H9 (cell line): ENCODE results near the gene ARRB1. TPM values are rescaled to one million over a fixed set of nuclear protein-coding genes. Genes with fewer than 3 reads are reported as not detected.

Experiments
- DNase-seq: peaks from one replicate; pipeline ENCODE4 v3.0.0-alpha.2; 2017
- H2AFZ ChIP-seq: one replicate; pipeline ENCODE4 v1.6.1; 2013; ENCODE audit warnings: mild to moderate bottlenecking, low read length, control low read depth, moderate library complexity
- H2AK5ac ChIP-seq: 2 replicates; pipeline ENCODE4 v1.6.1; 2013; ENCODE audit warnings: low read length, control low read depth, mixed read lengths; ENCODE audit not compliant: insufficient read length
- H2BK120ac ChIP-seq: one replicate; pipeline ENCODE4 v1.6.1; 2013; ENCODE audit warnings: low read depth, mild to moderate bottlenecking, low read length, control low read depth, inconsistent platforms; ENCODE audit not compliant: poor library complexity, severe bottlenecking
- H2BK12ac ChIP-seq: 2 replicates; pipeline ENCODE4 v1.6.1; 2013; ENCODE audit warnings: low read length, control low read depth, mixed read lengths, low read depth; ENCODE audit not compliant: insufficient read length
- H2BK15ac ChIP-seq: 2 replicates; pipeline ENCODE4 v1.6.1; 2013; ENCODE audit warnings: low read depth, low read length, control low read depth
- H2BK20ac ChIP-seq: one replicate; pipeline ENCODE4 v1.6.1; 2013; ENCODE audit warnings: low read depth, mild to moderate bottlenecking, low read length, control low read depth, inconsistent platforms; ENCODE audit not compliant: poor library complexity, severe bottlenecking
- H2BK5ac ChIP-seq: 2 replicates; pipeline ENCODE4 v1.6.1; 2013; ENCODE audit warnings: low read length, control low read depth, mixed read lengths; ENCODE audit not compliant: insufficient read length
- H3K14ac ChIP-seq: 2 replicates; pipeline ENCODE4 v1.6.1; 2013; ENCODE audit warnings: low read length, control low read depth; ENCODE audit not compliant: insufficient read depth
- H3K18ac ChIP-seq: 2 replicates; pipeline ENCODE4 v1.6.1; 2013; ENCODE audit warnings: low read depth, mild to moderate bottlenecking, mixed read lengths, low read length, control low read depth; ENCODE audit not compliant: insufficient read length
- H3K23ac ChIP-seq: 2 replicates; pipeline ENCODE4 v1.6.1; 2013; ENCODE audit warnings: low read length, control low read depth, mixed read lengths, low read depth; ENCODE audit not compliant: insufficient read length
- H3K23me2 ChIP-seq: 2 replicates; pipeline ENCODE4 v1.6.1; 2013; ENCODE audit warnings: low read depth, mild to moderate bottlenecking, mixed read lengths, low read length, control low read depth; ENCODE audit not compliant: insufficient read length, poor library complexity, severe bottlenecking
- H3K27ac ChIP-seq: 2 replicates; pipeline ENCODE4 v1.5.1; 2013; ENCODE audit warnings: low read length, control low read depth, mixed read lengths, low read depth; ENCODE audit not compliant: insufficient read length
- H3K27me3 ChIP-seq: 2 replicates; pipeline ENCODE4 v1.6.1; 2013; ENCODE audit warnings: low read length, control low read depth, inconsistent platforms; ENCODE audit not compliant: insufficient read depth
- H3K4ac ChIP-seq: 2 replicates; pipeline ENCODE4 v1.6.1; 2013; ENCODE audit warnings: low read depth, mild to moderate bottlenecking, control low read depth, inconsistent platforms, low read length, moderate library complexity
- H3K4me1 ChIP-seq: 2 replicates; pipeline ENCODE4 v1.6.1; 2013; ENCODE audit warnings: low read length, control low read depth, inconsistent platforms; ENCODE audit not compliant: insufficient read depth
- H3K4me2 ChIP-seq: 2 replicates; pipeline ENCODE4 v1.6.1; 2013; ENCODE audit warnings: low read length, control low read depth, mixed read lengths; ENCODE audit not compliant: insufficient read length, insufficient read depth
- H3K56ac ChIP-seq: 2 replicates; pipeline ENCODE4 v1.6.1; 2013; ENCODE audit warnings: low read depth, mild to moderate bottlenecking, mixed read lengths, low read length, control low read depth; ENCODE audit not compliant: insufficient read length
- H3K79me1 ChIP-seq: 2 replicates; pipeline ENCODE4 v1.6.1; 2013; ENCODE audit warnings: low read depth, mild to moderate bottlenecking, moderate library complexity, low read length, control low read depth, inconsistent platforms; ENCODE audit not compliant: insufficient read depth, poor library complexity, severe bottlenecking
- H3K79me2 ChIP-seq: 2 replicates; pipeline ENCODE4 v1.6.1; 2013; ENCODE audit warnings: low read length, control low read depth, inconsistent platforms; ENCODE audit not compliant: insufficient read depth
- H3K9ac ChIP-seq: 2 replicates; pipeline ENCODE4 v1.6.1; 2013; ENCODE audit warnings: low read length, control low read depth, mixed read lengths; ENCODE audit not compliant: insufficient read length; ENCODE audit errors: extremely low read depth
- H3K9me3 ChIP-seq: one replicate; pipeline ENCODE4 v1.6.1; 2013; ENCODE audit warnings: low read depth, low read length, inconsistent platforms; ENCODE audit not compliant: control insufficient read depth
- H3T11ph ChIP-seq: one replicate; pipeline ENCODE4 v1.6.1; 2013; ENCODE audit warnings: mild to moderate bottlenecking, low read length, control low read depth, inconsistent platforms
- H4K20me1 ChIP-seq: one replicate; pipeline ENCODE4 v1.6.1; 2013; ENCODE audit not compliant: control insufficient read depth, insufficient read length, insufficient read depth
- H4K5ac ChIP-seq: 2 replicates; pipeline ENCODE4 v1.6.1; 2013; ENCODE audit warnings: low read depth, mild to moderate bottlenecking, mixed read lengths, low read length, control low read depth; ENCODE audit not compliant: insufficient read length
- H4K8ac ChIP-seq: replicated peaks from 2 replicates; pipeline ENCODE4 v1.6.1; 2013; ENCODE audit warnings: low read length, control low read depth, mixed read lengths, low read depth; ENCODE audit not compliant: insufficient read length
- H4K91ac ChIP-seq: 2 replicates; pipeline ENCODE4 v1.6.1; 2013; ENCODE audit warnings: low read depth, mild to moderate bottlenecking, moderate library complexity, mixed read lengths, low read length, control low read depth; ENCODE audit not compliant: insufficient read length
- H3K27ac Mint-ChIP-seq, 3 experiments: 2 replicates in 2 of 3; 3 replicates in 1 of 3; pipeline ENCODE4 v1.8.0; 2020 to 2021; ENCODE audit warnings: mixed read lengths in 3 of 3, mild to moderate bottlenecking in 1 of 3, moderate library complexity in 1 of 3
- H3K27me3 Mint-ChIP-seq: 2 replicates; pipeline ENCODE4 v1.8.0; 2021; ENCODE audit warnings: low read depth, mild to moderate bottlenecking, moderate library complexity, mixed read lengths
- H3K36me3 Mint-ChIP-seq, 3 experiments: 2 replicates in 2 of 3; 3 replicates in 1 of 3; pipeline ENCODE4 v1.8.0; 2020 to 2021; ENCODE audit warnings: low read depth in 3 of 3, mixed read lengths in 3 of 3; ENCODE audit not compliant: insufficient read depth in 1 of 3
- H3K4me1 Mint-ChIP-seq, 2 experiments: 2 replicates each; pipeline ENCODE4 v1.8.0; 2020; ENCODE audit warnings: mixed read lengths in 2 of 2
- H3K4me3 Mint-ChIP-seq, 2 experiments: 2 replicates in 1 of 2; 3 replicates in 1 of 2; pipeline ENCODE4 v1.8.0; 2020 to 2021; ENCODE audit warnings: mild to moderate bottlenecking in 2 of 2, mixed read lengths in 2 of 2, moderate library complexity in 1 of 2
- H3K9me3 Mint-ChIP-seq, 2 experiments: 2 replicates in 1 of 2; 3 replicates in 1 of 2; pipeline ENCODE4 v1.8.0; 2020; ENCODE audit warnings: mild to moderate bottlenecking in 2 of 2, mixed read lengths in 2 of 2, moderate library complexity in 1 of 2
- CTCF ChIP-seq: fragments of 200-600 bp; sonication (generic); conservative IDR thresholded peaks from 3 replicates; pipeline ENCODE4 v1.8.0; 2021; ENCODE audit warnings: antibody characterized with exemption, mild to moderate bottlenecking
- WGBS: extraction: QIAGEN DNeasy Blood & Tissue Kit; methylation state at CpG from one replicate; pipeline ENCODE4 v1.1.7; 2013; ENCODE audit warnings: missing lambda C conversion rate, low lambda C conversion rate, mixed read lengths; ENCODE audit not compliant: insufficient read length; ENCODE audit errors: extremely low coverage; 5-methylcytosine and 5-hydroxymethylcytosine counted together
- total RNA-seq: library from RNA; stranded (reverse); gene quantifications from 2 replicates; pipeline ENCODE4 v1.2.1, GENCODE V29; 2021

Gene ARRB1
- total RNA-seq, 1 experiment from 2014 or later, result 20.6 TPM

- H3K27me3 ChIP-seq, result no peaks in the 10 kb centered on the region
- H3K4me1 ChIP-seq, result no peaks in the 10 kb centered on the region
- no peak overlapping the region for H3K4ac ChIP-seq
- no peak overlapping the region for H3K27ac Mint-ChIP-seq
- no peak overlapping the region for H3K14ac ChIP-seq
- no peaks in the 10 kb centered on the region for H3K9me3 ChIP-seq
- no peak overlapping the region for H2AK5ac ChIP-seq
- no peak overlapping the region for H3K23ac ChIP-seq
- no CpG with 5 or more reads among the region's 16 CpGs for WGBS
- H2BK12ac ChIP-seq, result no peak overlapping the region
- H2BK20ac ChIP-seq, result no peak overlapping the region
- H2BK15ac ChIP-seq, result no peak overlapping the region
- H3K4me2 ChIP-seq, result no peak overlapping the region
- H4K91ac ChIP-seq, result no peak overlapping the region
- no peak overlapping the region for H3K9ac ChIP-seq
- no peak overlapping the region for H3T11ph ChIP-seq
- no peak overlapping the region for H4K8ac ChIP-seq
- H4K5ac ChIP-seq, result no peak overlapping the region
- no peaks in the 10 kb centered on the region for H3K23me2 ChIP-seq
- no peak overlapping the region for H3K56ac ChIP-seq
- no peak overlapping the region for H3K27ac ChIP-seq
- H3K4me1 Mint-ChIP-seq, result peaks cover 11 to 15% of the 10 kb centered on the region in 2 experiments
- H3K18ac ChIP-seq, result no peak overlapping the region
- no peaks in the 10 kb centered on the region for H3K27me3 Mint-ChIP-seq
- no peak overlapping the region for H3K4me3 Mint-ChIP-seq
- H3K79me1 ChIP-seq, result no peaks in the 10 kb centered on the region
- peaks cover 0 to 2% (median 0%) of the 10 kb centered on the region in 3 experiments; a peak in 1 of 7 replicates for H3K36me3 Mint-ChIP-seq
- H2BK120ac ChIP-seq, result no peak overlapping the region
- H3K9me3 Mint-ChIP-seq, result no peaks in the 10 kb centered on the region; a peak in 1 of 5 replicates
- no peak overlapping the region for H2BK5ac ChIP-seq
- TF ChIP-seq CTCF, result no peak
- H2AFZ ChIP-seq, result no peak overlapping the region
- no peaks in the 10 kb centered on the region for H3K79me2 ChIP-seq
- DNase-seq, result no peak
- no peaks in the 10 kb centered on the region for H4K20me1 ChIP-seq
Measured at GRCh38 chr11:75283391-75283931, 68.0 kb downstream of the ARRB1 start.
